NCI-H2227 (cell line): Measurements from ENCODE around the gene AGBL3.
"Not testable (repeated sequence)": the region's sequence is repeated elsewhere in the genome, so short reads cannot be mapped to it uniquely, and the experiment has no call there.

Experiments used
- DNase-seq: peaks from one replicate; lab custom pipeline; 2025; ENCODE audit not compliant: unreplicated experiment; lab: John Stamatoyannopoulos, UW

AGBL3 gene

GRCh38 chr7:134962270-134962780 is 24.0 kb upstream of the AGBL3 start:
- DNase-seq, result no peak

GRCh38 chr7:134963036-134963435 is 23.3 kb upstream of the AGBL3 start:
- DNase-seq, result no peak

GRCh38 chr7:134966691-134967090 is 19.6 kb upstream of the AGBL3 start:
- no peak for DNase-seq

GRCh38 chr7:134968110-134968509 is 18.2 kb upstream of the AGBL3 start:
- DNase-seq, result no peak

- not testable (repeated sequence) for DNase-seq
Observed at GRCh38 chr7:134981645-134982044, 4.7 kb upstream of the AGBL3 start.

- no peak for DNase-seq
Observed at GRCh38 chr7:134985894-134986362, 380 bp upstream of the AGBL3 start.

GRCh38 chr7:134988161-134988560 is 1.9 kb downstream of the AGBL3 start:
- DNase-seq, result peak; percentile 13

- no peak for DNase-seq
Observed at GRCh38 chr7:134991469-134992339, 5.4 kb downstream of the AGBL3 start.

GRCh38 chr7:134992626-134993179 is 6.4 kb downstream of the AGBL3 start:
- no peak for DNase-seq

GRCh38 chr7:134993877-134994456 is 7.7 kb downstream of the AGBL3 start:
- no peak for DNase-seq

- no peak for DNase-seq
Observed at GRCh38 chr7:134995239-134996096, 9.2 kb downstream of the AGBL3 start.

GRCh38 chr7:134996097-134996550 is 9.8 kb downstream of the AGBL3 start:
- no peak for DNase-seq

- no peak for DNase-seq
Observed at GRCh38 chr7:134997214-134997885, 11.0 kb downstream of the AGBL3 start.

GRCh38 chr7:134999136-134999535 is 12.8 kb downstream of the AGBL3 start:
- no peak for DNase-seq

- DNase-seq, result no peak
Observed at GRCh38 chr7:135001390-135002165, 15.3 kb downstream of the AGBL3 start.

GRCh38 chr7:135012229-135012628 is 25.9 kb downstream of the AGBL3 start:
- no peak for DNase-seq

GRCh38 chr7:135023622-135024021 is 37.3 kb downstream of the AGBL3 start:
- no peak for DNase-seq

GRCh38 chr7:135035252-135035651 is 48.9 kb downstream of the AGBL3 start:
- no peak for DNase-seq

GRCh38 chr7:135067017-135067416 is 80.7 kb downstream of the AGBL3 start:
- DNase-seq, result not testable (repeated sequence)
